ENCODE measurements around the gene SELENOM. TPM values are rescaled to one million over a fixed set of nuclear protein-coding genes. Genes with fewer than 3 reads are reported as not detected.
"Not testable (repeated sequence)": the region's sequence is repeated elsewhere in the genome, so short reads cannot be mapped to it uniquely, and the experiment has no call there.

The SELENOM gene
- polyA plus RNA-seq, 1 donor from 2014 or later = 6.6 TPM

DNA sequence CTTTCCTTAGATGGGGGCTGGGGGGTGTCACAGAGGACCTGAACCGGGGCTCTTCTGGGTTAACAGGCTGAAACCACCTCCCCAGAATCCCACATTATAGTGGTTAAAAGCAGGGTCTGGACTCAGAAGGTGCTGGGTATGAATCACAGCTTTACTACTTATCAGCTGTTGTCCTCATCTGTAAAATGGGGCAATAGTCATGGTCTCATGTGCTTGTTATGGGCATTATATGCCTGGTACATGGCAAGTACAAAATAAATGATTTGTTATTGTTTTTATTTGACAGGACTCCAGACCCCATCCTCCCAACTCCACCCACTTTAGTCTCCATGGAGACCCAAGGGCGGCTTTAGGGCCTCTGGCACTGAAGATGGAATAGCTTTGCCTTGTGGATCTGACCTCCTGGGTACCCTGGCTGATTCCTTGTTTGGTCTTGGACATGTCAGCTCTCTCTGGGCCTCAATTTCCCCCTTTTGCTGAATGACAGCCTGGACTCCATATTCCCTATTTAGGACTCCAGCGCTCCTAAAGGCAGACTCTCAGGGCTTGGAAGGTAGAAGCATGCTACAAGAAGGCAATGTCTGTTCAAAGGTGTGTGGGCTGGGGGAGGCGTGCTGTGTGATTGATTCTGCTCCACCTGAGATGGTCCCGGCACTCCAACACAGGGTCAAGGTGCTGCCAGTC is 27.1 kb downstream of the SELENOM start:
- Histone ChIP-seq H3K27ac (ENCODE audit: low read length) (peak overlapping the region; percentile 72), H3K9me3 (ENCODE audit: low read length) (no peaks in the 10 kb centered on the region), H3K27me3 (ENCODE audit: insufficient read depth, low read depth, low read length) (peaks cover 20% of the 10 kb centered on the region), H2AFZ (ENCODE audit: low read depth, low read length) (peak overlapping the region; percentile 89), H3K4me3 (ENCODE audit: low read length) (peak overlapping the region; percentile 74), H3F3A (ENCODE audit: insufficient read depth, low read length, poor library complexity, severe bottlenecking) (no peaks in the 10 kb centered on the region), H3K9me2 (ENCODE audit: insufficient read depth, low read length) (no peaks in the 10 kb centered on the region), H4K20me1 (ENCODE audit: insufficient read depth) (no peaks in the 10 kb centered on the region), H3K36me3 (ENCODE audit: insufficient read depth, low read length) (no peaks in the 10 kb centered on the region), H3K9ac (ENCODE audit: low read length) (peak overlapping the region; percentile 84), H3K4me2 (ENCODE audit: low read length) (peak overlapping the region; percentile 66), H3K79me2 (replicated peaks; ENCODE audit: insufficient read depth, low read length) (no peaks in the 10 kb centered on the region)
- TF ChIP-seq MXI1 (conservative IDR thresholded peaks at IDR 0.05; ENCODE audit: poor library complexity, severe bottlenecking) (peak; percentile 57), TAF1 (IDR thresholded peaks at IDR 0.05; ENCODE audit: low read depth) (no peak), EP300 (conservative IDR thresholded peaks at IDR 0.05; ENCODE audit: poor library complexity, severe bottlenecking) (no peak), REST (IDR thresholded peaks at IDR 0.05; ENCODE audit: borderline replicate concordance) (no peak)
- TF ChIP-seq, protein P1, sequence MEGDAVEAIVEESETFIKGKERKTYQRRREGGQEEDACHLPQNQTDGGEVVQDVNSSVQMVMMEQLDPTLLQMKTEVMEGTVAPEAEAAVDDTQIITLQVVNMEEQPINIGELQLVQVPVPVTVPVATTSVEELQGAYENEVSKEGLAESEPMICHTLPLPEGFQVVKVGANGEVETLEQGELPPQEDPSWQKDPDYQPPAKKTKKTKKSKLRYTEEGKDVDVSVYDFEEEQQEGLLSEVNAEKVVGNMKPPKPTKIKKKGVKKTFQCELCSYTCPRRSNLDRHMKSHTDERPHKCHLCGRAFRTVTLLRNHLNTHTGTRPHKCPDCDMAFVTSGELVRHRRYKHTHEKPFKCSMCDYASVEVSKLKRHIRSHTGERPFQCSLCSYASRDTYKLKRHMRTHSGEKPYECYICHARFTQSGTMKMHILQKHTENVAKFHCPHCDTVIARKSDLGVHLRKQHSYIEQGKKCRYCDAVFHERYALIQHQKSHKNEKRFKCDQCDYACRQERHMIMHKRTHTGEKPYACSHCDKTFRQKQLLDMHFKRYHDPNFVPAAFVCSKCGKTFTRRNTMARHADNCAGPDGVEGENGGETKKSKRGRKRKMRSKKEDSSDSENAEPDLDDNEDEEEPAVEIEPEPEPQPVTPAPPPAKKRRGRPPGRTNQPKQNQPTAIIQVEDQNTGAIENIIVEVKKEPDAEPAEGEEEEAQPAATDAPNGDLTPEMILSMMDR (IDR thresholded peaks at IDR 0.05; ENCODE audit: poor library complexity, severe bottlenecking) = no peak

DNA sequence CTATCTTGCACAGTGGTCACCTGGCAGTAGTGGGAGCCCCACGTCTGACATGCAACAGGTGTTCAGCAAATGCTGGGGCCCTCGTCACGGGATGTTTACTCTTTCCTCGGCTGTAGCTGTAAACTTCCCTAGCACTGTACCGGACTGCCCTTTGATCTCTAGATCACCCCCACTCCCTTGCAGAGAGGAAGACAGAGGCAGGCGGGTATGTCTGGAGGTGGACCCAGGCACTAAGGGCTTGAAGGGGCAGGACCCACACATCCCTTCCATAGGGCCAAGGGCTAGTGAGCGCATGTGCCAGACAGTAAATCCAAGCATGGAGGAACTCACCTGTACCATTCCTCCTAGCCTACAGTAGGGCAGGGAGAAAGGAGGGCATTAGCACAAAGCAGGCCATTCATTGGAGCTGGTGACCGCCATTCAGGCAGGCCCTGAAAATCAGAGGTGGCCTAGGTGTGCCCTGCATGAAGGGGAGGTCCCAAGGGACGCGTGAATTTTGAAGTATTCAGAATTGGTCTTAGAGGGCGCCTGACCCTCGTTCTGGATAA is 28.2 kb downstream of the SELENOM start:
- Histone ChIP-seq H3K9me3 (ENCODE audit: low read length) (no peaks in the 10 kb centered on the region), H3K79me2 (replicated peaks; ENCODE audit: insufficient read depth, low read length) (no peaks in the 10 kb centered on the region), H3K4me3 (ENCODE audit: low read length) (no peak overlapping the region), H3K27me3 (ENCODE audit: insufficient read depth, low read depth, low read length) (peaks cover 9% of the 10 kb centered on the region), H2AFZ (ENCODE audit: low read depth, low read length) (no peak overlapping the region), H3K9me2 (ENCODE audit: insufficient read depth, low read length) (no peaks in the 10 kb centered on the region), H3K4me2 (ENCODE audit: low read length) (no peak overlapping the region), H4K20me1 (ENCODE audit: insufficient read depth) (no peaks in the 10 kb centered on the region), H3F3A (ENCODE audit: insufficient read depth, low read length, poor library complexity, severe bottlenecking) (no peaks in the 10 kb centered on the region), H3K36me3 (ENCODE audit: insufficient read depth, low read length) (no peaks in the 10 kb centered on the region), H3K27ac (ENCODE audit: low read length) (no peak overlapping the region), H3K9ac (ENCODE audit: low read length) (no peak overlapping the region)
- TF ChIP-seq POLR2AphosphoS5 (IDR thresholded peaks at IDR 0.05) = no peak
- TF ChIP-seq EP300 (conservative IDR thresholded peaks at IDR 0.05; ENCODE audit: poor library complexity, severe bottlenecking) = no peak
- TF ChIP-seq, protein P1 (IDR thresholded peaks at IDR 0.05; ENCODE audit: poor library complexity, severe bottlenecking) = no peak
- TF ChIP-seq MXI1 (conservative IDR thresholded peaks at IDR 0.05; ENCODE audit: poor library complexity, severe bottlenecking) = no peak
- TF ChIP-seq SMC3 (conservative IDR thresholded peaks at IDR 0.05; ENCODE audit: poor library complexity) = no peak
- no peak for TF ChIP-seq EZH2 (IDR thresholded peaks at IDR 0.05; ENCODE audit: borderline replicate concordance, insufficient read depth, low read length, poor library complexity, severe bottlenecking)
- TF ChIP-seq REST (IDR thresholded peaks at IDR 0.05; ENCODE audit: borderline replicate concordance) = no peak

- H3K4me2 ChIP-seq (ENCODE audit: low read length); H3K9me3 ChIP-seq (ENCODE audit: low read length); H3F3A ChIP-seq (ENCODE audit: insufficient read depth, low read length, poor library complexity, severe bottlenecking); H3K4me3 ChIP-seq (ENCODE audit: low read length); H3K27ac ChIP-seq (ENCODE audit: low read length); H3K9me2 ChIP-seq (ENCODE audit: insufficient read depth, low read length); H3K27me3 ChIP-seq (ENCODE audit: insufficient read depth, low read depth, low read length); H3K36me3 ChIP-seq (ENCODE audit: insufficient read depth, low read length); H3K9ac ChIP-seq (ENCODE audit: low read length); H4K20me1 ChIP-seq (ENCODE audit: insufficient read depth); H3K79me2 ChIP-seq (replicated peaks; ENCODE audit: insufficient read depth, low read length); H2AFZ ChIP-seq (ENCODE audit: low read depth, low read length): not testable (repeated sequence)
These were observed 29.0 kb downstream of the SELENOM start for GRCh38 chr22:31078389-31078788.

Data from neural cell (in vitro differentiated cells).